G401.6 (cell line): ENCODE measurements around the gene MAPK8IP2.
"Not testable (repeated sequence)": the region's sequence is repeated elsewhere in the genome, so short reads cannot be mapped to it uniquely, and the experiment has no call there.

Experiments
- FAIRE-seq: peaks from 2 replicates; lab custom pipeline; 2012; peaks lifted over from hg19 to GRCh38; lab: Jason Lieb, UNC

The MAPK8IP2 gene

DNA sequence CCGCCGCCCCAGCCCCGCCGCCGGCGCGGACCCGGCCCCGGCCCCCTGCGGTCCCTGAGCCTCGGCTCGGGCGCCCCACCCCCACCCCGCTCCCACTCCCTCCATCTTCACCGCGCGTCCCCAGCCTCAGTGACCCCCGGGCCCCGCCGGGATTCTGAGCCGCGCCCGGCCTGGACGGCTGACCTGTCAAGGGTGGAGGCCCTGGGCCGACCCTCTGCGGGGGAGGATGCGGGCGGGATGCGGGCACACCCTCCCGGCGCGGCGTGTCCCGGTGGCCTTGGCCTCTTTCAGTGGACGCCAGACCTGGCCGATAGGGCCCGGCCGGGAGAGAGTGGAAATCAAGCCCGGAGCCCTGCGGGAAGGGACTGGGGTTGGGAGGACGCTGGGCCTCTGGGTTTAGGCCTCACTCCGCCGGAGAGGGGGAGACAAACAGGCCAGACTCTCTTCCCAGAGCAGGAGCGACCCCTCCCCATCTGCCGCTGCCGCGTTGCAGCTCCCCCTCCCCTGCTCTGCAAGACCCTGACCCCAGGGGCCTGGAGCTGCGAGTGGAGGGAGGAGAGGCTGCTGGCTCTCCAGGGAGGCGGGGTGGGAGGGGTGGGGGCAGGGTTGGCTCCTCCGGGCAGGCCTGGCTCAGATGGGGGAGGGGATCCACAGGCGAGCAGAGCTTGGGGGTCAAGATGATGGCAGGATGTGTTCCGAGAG lies 525 bp downstream of the MAPK8IP2 start:
- no peak for FAIRE-seq

DNA sequence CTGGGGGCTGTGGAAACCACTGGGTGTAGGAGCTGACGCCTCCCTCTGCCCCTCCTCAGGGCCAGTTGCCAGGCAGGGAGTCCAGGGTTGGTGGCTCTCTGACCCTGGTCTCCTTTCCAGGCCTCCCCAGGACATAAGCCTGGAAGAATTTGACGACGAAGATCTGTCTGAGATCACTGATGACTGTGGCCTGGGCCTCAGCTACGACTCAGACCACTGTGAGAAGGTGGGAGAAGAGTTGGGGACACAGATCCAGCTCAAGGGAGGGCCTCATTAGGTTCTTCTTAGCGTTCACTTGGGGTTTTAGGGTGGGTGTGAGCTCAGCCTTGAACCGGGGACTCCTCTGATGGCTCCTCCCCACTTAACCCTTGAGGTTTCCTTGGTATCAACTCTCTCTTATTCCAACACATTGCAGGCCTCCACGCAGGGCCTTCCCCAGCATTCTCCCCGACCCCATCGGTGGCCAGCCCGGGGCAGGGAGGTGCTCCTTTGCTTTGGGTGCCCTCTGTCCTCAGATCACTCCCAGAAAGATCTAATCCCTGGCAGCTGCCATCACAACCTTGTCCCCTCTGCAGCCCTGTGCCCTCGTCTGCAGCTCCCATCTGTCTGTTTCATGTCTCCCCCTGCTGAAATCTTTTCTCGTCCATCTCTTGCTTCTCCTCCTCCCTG lies 1.2 kb downstream of the MAPK8IP2 start:
- FAIRE-seq: no peak

DNA sequence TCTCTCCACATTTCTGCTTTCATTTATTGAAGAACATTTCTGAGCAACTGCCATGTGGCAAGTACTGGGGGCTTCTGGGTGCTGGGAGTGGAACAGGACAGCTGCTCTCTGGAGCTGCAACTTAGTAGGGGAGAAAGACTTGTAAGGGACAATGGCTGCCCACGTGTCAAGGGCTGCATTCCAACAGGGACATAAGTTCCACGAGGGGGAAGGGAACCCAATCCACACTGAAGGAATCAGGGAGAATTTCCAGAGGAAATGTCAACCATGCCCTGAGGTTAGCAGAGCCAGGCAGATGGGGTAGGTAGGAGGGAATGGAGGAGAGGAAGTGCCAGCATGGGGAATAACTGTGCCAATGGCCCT lies 1.7 kb downstream of the MAPK8IP2 start:
- no peak for FAIRE-seq

DNA sequence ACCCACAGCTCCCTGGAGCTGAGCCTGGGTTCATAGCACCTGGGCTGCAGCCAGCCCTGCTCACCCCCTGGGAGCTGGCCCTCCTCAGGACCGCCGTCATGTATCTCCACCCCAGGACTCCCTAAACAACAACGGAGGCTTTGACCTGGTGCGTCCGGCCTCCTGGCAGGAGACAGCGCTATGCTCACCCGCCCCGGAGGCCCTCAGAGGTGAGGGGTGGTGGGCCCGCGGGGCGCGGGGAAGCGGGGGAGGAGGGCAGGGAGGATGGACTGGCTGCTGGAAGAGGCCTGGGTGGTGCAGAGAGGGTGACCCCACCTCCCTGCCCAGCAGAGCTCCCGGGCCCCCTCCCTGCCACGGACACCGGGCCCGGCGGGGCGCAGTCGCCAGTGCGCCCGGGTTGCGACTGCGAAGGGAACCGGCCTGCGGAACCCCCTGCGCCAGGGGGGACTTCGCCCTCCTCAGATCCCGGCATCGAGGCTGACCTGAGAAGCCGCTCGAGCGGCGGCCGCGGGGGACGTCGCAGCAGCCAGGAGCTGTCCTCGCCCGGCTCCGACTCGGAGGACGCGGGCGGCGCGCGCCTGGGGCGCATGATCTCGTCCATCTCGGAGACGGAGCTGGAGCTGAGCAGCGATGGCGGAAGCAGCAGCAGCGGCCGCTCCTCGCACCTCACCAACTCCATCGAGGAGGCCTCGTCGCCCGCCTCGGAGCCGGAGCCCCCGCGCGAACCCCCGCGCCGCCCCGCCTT lies 3.1 kb downstream of the MAPK8IP2 start:
- FAIRE-seq: no peak

DNA sequence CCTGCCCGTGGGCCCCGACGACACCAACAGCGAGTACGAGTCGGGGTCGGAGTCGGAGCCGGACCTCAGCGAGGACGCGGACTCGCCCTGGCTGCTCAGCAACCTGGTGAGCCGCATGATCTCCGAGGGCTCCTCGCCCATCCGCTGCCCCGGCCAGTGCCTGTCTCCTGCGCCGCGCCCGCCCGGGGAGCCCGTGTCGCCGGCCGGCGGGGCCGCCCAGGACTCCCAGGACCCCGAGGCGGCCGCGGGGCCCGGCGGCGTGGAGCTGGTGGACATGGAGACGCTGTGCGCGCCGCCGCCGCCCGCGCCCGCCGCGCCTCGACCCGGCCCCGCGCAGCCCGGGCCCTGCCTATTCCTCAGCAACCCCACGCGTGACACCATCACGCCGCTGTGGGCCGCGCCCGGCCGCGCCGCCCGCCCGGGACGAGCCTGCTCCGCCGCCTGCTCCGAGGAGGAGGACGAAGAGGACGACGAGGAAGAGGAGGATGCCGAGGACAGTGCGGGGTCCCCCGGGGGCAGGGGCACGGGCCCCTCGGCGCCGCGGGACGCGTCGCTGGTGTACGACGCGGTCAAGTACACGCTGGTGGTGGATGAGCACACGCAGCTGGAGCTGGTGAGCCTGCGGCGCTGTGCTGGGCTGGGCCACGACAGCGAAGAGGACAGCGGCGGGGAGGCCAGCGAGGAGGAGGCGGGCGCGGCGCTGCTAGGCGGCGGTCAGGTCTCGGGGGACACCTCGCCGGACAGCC lies 3.8 kb downstream of the MAPK8IP2 start:
- no peak for FAIRE-seq

DNA sequence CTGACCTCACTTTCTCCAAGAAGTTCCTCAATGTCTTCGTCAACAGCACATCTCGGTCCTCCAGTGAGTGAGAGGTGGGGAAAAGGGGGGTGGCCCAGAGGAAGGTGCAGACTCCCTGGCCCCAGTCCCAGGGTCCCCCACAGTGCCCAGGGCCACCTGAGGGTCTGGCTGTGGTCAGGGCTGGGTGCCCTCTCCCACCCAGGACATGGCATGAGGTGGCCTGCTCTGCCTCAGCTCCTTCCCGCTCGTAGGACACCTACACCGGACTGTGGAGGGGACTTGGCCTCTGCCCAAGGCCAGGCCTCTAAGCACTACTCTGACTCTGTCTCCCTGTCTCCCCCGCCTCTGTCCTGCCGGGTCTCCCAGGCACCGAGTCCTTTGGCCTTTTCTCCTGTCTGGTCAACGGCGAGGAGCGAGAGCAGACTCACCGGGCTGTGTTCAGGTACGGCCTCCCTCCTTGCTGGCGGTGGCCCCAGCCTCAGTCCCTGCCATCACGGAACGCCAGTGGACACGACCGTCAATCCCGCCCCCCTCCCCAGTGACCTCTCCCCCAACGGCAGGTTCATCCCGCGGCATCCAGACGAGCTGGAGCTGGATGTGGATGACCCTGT lies 4.5 kb downstream of the MAPK8IP2 start:
- FAIRE-seq: no peak

DNA sequence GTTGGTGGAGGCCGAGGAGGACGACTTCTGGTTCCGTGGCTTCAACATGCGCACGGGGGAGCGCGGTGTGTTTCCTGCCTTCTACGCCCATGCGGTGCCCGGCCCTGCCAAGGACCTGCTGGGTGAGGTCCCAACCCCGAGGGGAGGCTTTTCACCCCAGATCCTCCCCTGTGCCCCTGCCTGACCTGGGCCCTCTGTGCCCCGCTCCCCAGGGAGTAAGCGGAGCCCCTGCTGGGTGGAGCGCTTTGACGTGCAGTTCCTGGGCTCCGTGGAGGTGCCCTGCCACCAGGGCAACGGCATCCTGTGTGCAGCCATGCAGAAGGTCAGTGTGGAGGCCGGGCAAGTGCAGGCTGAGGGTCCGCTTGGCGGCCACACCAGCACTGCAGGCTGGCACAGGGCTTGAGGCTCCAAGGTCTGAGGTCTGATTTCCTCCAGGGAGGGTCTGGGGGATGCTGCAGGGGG lies 5.1 kb downstream of the MAPK8IP2 start:
- no peak for FAIRE-seq

DNA sequence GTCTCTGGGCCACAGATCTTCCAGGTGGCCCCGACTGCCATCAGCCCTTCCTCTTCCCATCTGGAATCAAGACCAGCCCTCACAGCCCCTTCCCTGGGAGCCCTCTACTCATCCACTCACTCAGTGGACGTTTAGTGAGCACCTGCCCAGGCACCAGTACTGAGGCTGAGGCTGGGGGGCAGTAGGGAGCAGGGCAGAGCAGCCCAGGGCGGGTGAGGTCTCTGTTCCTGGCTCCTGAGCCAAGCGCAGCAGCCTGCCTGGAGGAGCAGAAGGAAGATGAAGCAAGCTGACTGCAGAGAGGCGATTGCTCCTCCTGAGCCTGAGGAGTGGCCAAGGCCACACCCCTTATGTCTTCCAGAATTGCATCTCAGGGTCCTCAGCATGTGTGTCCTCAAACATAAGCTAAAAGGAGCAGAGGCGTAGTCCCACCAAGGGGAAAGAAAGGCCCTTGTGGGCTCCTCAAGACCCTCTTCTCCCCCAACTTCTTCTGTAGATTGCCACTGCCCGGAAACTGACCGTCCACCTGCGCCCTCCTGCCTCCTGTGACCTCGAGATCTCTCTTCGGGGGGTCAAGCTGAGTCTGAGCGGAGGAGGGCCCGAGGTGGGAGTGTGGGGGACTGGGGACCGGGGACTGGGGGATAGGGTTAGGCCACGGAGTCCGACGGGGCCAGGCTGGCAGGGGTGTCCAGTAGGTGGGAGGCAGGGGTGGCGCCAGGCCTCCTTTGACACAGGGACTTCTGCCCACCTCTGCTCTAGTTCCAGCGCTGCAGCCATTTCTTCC lies 5.8 kb downstream of the MAPK8IP2 start:
- FAIRE-seq: no peak

DNA sequence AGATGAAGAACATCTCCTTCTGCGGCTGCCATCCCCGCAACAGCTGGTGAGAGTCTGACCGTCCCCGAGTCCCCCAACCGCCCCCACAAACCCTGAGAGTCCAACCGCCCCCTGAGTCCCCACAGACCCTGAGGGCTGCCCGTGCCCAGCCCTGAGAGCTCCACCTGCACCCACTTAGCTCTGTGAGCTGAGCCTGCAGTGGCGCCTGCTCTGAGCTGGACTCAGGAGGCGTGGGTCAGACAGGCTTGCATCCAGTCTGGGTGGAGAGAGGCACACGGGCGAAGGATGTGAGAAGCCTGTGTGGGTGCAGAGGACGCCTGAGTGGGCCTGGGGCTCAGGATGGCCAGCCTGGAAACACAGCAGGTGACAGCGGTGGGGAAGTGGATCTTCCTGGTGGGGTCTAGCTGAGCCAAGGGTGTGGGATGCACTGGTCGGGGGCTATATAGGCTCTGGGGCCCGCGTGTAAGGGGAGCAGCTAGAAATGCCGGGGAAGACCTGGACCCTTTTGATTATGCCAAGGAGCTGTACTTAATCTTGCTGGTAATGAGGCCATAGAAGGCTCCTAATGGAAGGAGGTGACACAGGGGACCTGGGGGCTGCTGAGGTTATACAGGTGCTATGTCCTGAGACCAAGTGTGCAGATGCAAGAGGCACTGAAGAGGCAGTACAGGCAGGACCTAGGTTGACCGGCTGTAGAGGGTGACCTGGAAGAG lies 6.5 kb downstream of the MAPK8IP2 start:
- no peak for FAIRE-seq

DNA sequence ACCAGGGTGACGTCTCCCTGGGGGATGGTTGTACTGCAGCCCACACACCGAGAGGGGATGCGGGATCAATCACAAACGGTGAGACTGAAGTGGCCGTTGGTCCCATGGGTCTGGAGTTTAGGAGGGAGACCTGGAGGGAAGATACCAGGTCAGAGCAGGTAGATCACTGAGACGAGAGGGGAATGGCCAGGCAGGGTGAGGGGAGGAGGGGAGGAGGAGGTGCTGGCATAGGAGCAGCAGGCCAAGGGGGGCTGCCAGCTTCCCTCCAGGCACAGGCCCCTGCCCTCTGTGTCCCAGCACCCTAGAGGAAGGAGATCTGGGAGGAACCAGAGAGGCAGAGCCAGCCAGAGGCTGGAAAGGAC lies 7.0 kb downstream of the MAPK8IP2 start:
- no peak for FAIRE-seq

DNA sequence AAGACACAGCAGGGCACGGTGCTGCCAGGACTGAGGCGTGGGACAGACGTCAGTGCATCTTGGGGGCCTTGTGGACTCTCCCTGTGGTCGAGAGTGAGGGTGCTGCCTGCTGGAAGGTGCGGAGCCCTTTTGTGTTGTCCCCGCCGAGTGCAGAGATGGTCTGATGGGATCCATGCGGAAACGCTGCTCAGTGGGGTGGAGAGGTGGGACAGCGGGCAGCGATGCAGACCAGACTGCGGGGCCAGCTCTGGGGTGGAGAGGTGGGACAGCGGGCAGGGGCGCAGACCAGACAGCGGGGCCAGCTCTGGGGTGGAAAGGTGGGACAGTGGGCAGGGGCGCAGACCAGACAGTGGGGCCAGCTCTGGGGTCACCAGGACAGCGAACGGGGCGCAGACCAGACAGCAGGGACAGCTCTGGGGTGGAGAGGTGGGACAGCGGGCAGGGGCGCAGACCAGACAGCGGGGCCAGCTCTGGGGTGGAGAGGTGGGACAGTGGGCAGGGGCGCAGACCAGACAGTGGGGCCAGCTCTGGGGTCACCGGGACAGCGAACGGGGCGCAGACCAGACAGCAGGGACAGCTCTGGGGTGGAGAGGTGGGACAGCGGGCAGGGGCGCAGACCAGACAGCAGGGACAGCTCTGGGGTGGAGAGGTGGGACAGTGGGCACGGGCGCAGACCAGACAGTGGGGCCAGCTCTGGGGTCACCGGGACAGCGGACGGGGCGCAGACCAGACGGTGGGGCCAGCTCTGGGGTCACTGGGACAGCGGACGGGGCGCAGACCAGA lies 7.7 kb downstream of the MAPK8IP2 start:
- not testable (repeated sequence) for FAIRE-seq

DNA sequence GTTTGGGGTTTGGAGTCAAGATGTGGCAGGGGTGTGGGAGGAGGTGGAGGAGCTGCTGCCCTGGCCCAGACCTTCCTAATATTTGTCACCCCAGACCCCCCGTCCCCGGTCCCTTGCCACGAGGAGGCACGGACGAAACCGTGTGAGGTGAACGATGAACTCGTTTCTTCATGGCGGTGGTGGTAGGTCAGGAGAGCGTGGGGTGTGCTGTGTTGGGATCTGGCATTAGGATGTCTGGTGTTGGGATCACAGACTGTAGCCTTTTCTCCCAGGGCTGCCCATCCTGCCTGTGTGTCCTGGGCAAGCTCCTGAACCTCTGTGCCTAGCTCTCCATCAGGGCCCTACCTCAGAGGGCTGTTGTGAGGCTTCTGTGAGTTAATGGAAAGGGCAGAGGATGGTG lies 8.4 kb downstream of the MAPK8IP2 start:
- no peak for FAIRE-seq

DNA sequence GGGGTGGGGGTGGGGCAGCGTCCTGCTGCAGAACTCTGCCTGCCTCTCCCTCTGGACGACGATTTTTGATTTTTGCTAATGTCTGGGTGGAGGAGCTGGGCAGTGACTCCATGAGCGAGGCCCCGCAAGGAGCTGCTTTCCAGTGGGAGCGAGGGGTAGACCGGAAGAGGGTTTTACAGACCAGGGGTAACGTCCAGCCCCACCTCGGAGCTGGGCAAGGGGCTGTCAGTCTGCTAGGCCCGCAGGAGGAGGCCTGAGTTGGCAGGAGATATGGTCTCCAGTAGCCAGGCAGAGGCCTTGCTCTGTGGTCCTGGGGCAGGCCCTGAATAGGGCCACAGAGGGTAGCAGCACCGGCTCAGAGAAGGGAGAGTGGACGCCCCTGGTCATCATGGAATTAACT lies 9.0 kb downstream of the MAPK8IP2 start:
- FAIRE-seq: no peak

DNA sequence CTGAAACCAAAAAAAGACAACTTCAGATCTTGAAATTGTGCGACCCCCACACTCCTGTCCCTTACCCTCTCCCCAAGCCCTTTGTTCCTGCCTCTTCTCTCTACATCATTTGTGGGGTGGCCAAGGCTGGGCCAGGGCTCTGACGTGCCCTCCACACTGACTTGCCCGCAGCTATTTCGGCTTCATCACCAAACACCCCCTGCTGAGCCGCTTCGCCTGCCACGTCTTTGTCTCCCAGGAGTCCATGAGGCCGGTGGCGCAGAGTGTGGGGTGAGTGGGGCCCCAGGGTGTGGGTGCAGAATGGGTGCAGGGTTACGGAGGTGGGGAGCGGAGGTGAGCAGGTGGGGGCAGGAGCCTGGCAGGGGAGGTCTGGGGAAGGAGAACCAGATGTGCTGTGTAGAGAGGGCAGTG lies 9.5 kb downstream of the MAPK8IP2 start:
- no peak for FAIRE-seq

DNA sequence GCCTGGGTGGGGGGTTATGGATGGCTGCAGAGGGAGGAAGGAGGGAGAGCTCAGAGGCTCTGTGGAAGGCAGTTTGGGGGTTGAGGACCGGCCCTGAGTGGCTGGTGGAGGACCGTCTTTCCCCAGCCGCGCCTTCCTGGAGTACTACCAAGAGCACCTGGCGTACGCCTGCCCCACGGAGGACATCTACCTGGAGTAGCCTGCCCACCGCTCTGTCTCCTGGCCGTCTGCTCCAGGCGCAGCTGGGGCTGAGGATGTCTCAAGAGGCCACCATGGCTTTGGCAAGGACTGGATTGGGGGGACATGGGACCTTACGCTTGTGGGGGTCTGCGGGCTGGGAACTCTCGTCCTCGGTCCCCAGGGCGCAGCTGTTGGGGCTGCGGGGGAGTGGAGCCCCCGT lies 10.0 kb downstream of the MAPK8IP2 start:
- no peak for FAIRE-seq

DNA sequence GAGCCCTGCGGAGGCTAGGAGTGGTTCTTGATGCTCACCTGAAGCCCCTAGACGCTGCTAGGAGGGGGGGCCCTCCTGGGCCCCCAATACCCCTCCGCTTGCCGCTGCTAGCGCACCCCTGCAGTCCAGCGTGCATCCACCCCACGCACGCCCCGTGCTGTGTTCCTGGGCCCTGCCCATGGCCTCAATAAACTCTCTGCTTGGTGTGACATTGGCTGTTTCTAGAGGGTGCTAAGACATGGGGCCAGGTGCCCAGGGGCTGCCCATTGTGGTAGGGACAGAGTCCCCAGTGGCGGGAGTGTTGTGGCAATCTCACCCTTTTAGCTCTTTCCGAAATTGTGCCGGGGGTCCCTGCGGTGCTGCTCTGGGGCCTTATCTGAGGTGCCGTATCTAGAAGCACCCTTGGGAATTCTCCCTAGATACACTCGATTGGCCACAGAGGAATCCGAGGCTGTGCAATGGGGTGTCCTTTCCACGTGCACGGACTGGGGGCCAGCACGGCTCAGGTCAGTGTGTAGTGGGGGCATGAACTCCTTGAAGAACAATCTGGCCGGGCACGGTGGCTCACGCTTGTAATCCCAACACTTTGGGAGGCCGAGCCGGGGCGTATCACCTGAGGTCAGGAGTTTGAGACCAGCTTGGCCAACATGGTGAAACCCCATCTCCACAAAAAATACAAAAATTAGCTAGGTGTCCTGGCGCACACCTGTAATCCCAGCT lies 10.9 kb downstream of the MAPK8IP2 start:
- no peak for FAIRE-seq

DNA sequence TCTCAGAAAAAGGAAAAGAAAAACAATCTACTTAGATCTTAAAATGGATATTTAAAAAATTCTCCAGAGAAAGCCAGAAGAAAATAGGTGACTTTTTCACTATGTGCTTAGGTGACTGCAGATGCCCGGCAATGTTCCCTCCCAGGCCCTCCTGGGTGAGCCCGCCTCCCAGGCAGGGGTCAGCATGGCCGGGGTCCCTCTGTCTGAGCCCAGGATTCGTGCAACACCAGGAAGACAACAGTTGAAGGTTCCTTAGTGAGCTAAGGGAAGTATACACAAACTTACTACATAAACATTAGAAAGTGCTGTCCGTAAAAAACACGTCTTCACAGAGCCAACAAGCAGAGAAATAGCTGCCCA lies 11.6 kb downstream of the MAPK8IP2 start:
- no peak for FAIRE-seq

DNA sequence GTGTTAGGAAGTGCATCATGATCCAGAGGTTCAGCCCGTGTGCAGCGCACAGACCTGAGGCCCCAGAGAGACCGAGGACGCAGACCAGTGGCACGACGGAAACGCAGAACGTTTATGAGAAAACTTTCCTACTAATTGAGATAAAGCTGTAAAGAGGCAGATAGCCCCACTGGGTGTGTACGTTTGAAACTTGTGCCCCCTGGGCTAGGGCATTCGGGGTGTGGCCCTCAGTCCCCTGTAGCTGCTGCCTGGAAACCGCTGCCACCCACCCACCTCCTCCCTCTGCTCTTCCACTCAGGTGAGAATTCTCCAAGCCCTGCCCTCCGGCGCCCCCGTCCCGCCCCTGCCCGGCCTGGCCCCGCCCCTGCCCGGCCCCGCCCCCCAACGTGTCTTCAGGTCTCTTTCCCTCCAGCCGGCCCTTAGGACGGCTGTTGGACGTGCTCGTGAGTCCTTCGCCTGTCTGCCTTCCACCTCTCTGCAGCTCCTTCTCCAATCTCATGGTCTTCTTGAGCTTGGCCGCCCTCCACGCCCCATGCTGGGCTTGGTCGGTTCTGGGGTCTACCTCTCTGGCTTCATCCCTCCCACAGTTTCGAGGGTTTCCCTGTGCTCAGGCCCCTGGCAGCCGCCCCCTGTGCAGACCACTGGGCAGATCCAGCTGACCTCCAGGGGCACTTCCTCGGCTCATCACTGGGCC lies 12.1 kb downstream of the MAPK8IP2 start:
- FAIRE-seq: no peak
